ENCODE measurements around the gene NPNT. TPM values are rescaled to one million over a fixed set of nuclear protein-coding genes. Genes with fewer than 3 reads are reported as not detected.

NPNT gene
- total RNA-seq, 2 donors from 2014 or later, result 30.9 to 39.1 TPM

DNA sequence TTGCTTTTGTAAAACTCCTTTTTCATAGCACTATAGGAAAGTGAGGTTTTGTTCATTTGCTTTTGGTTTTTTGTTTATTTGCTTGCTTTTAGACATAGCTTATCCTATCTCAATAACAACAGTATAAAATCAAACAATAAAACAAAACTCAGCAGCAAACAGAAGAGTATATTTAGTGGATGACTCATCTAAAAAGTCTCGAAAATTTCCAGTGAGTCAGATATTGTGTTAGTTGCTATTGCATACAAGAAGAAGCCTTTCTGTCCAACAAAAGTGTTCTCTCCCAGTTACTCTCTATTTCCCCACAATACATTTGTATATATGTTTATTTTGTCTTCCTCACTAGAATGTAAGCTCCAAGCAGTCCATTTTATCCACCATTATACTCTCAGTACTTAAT lies 36.0 kb upstream of the NPNT start:
- intact Hi-C loops (cut with DNase I), result no loop called here
- H3K9ac ChIP-seq (ENCODE audit: low read depth in 2 of 2, low read length in 2 of 2), result no peak overlapping the region

DNA sequence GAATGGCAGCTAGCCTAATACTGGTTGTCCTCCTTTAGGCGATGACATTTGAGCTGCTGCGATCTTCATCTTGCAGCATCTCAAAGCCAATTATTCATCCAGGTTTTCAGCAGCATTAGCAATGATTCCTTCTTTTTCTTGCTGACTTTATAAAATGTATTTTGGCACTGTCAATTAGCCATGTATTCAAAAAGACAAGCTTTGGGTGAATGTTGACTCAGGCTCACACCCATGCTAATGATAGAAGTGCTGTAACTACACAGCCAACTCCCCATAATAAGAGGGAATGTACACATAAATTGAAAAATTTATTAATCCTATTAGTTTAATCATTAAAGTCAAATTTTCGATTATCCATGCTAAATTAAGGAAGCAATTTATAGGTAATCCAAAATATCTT lies 24.3 kb upstream of the NPNT start:
- intact Hi-C loops (cut with DNase I), result no loop called here
- no peak overlapping the region for H3K4me3 ChIP-seq
- DNase-seq, result no peak
- H3K9me3 ChIP-seq, result no peaks in the 10 kb centered on the region
- no peaks in the 10 kb centered on the region for H3K4me1 ChIP-seq
- no peaks in the 10 kb centered on the region for H3K27me3 ChIP-seq
- H3K27ac ChIP-seq, result no peak overlapping the region
- H3K36me3 ChIP-seq, result no peaks in the 10 kb centered on the region
- TF ChIP-seq, protein P1, sequence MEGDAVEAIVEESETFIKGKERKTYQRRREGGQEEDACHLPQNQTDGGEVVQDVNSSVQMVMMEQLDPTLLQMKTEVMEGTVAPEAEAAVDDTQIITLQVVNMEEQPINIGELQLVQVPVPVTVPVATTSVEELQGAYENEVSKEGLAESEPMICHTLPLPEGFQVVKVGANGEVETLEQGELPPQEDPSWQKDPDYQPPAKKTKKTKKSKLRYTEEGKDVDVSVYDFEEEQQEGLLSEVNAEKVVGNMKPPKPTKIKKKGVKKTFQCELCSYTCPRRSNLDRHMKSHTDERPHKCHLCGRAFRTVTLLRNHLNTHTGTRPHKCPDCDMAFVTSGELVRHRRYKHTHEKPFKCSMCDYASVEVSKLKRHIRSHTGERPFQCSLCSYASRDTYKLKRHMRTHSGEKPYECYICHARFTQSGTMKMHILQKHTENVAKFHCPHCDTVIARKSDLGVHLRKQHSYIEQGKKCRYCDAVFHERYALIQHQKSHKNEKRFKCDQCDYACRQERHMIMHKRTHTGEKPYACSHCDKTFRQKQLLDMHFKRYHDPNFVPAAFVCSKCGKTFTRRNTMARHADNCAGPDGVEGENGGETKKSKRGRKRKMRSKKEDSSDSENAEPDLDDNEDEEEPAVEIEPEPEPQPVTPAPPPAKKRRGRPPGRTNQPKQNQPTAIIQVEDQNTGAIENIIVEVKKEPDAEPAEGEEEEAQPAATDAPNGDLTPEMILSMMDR (IDR thresholded peaks at IDR 0.05), result no peak
- no peak overlapping the region for H3K9ac ChIP-seq (ENCODE audit: low read depth in 2 of 2, low read length in 2 of 2)

More for the DNA sequence above, 36.0 kb upstream of the NPNT start:
- no peaks in the 10 kb centered on the region for H3K4me1 ChIP-seq
- H3K4me3 ChIP-seq, result no peak overlapping the region
- TF ChIP-seq, protein P1 (IDR thresholded peaks at IDR 0.05), result no peak
- no peak overlapping the region for H3K27ac ChIP-seq
- H3K27me3 ChIP-seq, result no peaks in the 10 kb centered on the region
- no peak for DNase-seq
- H3K36me3 ChIP-seq, result no peaks in the 10 kb centered on the region
- H3K9me3 ChIP-seq, result no peaks in the 10 kb centered on the region

- Histone ChIP-seq H3K9ac (ENCODE audit: low read depth in 2 of 2, low read length in 2 of 2) (no peak overlapping the region), H3K27me3 (no peaks in the 10 kb centered on the region), H3K4me1 (no peaks in the 10 kb centered on the region), H3K27ac (no peak overlapping the region), H3K36me3 (no peaks in the 10 kb centered on the region), H3K9me3 (no peaks in the 10 kb centered on the region), H3K4me3 (no peak overlapping the region)
- TF ChIP-seq, protein P1 (IDR thresholded peaks at IDR 0.05), result no peak
- intact Hi-C loops (cut with DNase I), result no loop called here
- DNase-seq, result no peak
Measured at GRCh38 chr4:105871997-105872396, 23.3 kb upstream of the NPNT start.

DNA sequence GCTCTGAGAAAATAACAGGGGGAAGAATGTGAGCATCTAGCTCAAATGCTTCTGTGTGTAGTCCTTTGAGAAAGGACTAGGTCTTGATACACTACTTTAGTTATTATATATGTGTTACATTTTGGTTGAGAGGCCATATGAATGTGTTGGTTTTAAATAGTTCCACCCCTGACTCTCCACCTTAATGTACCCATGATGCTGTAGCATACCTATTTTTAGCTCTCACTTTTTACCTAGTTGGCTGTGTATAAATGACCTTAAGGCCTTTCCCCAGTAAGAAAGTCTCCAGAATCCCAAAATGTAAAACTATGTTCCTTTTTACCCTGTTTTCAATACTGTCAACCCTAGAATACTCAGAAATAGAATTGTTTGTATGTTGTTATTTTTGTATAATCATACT lies 20.0 kb upstream of the NPNT start:
- Histone ChIP-seq H3K27ac (no peak overlapping the region), H3K9ac (ENCODE audit: low read depth in 2 of 2, low read length in 2 of 2) (no peak overlapping the region), H3K9me3 (no peaks in the 10 kb centered on the region), H3K27me3 (no peaks in the 10 kb centered on the region), H3K4me3 (no peak overlapping the region), H3K36me3 (no peaks in the 10 kb centered on the region), H3K4me1 (no peaks in the 10 kb centered on the region)
- no peak for DNase-seq
- intact Hi-C loops (cut with DNase I), result no loop called here
- TF ChIP-seq, protein P1 (IDR thresholded peaks at IDR 0.05), result no peak

GRCh38 chr4:105878668-105879067 lies 16.6 kb upstream of the NPNT start:
- TF ChIP-seq, protein P1 (IDR thresholded peaks at IDR 0.05), result no peak
- intact Hi-C loops (cut with DNase I), result no loop called here
- H3K27ac ChIP-seq, result no peak overlapping the region

DNA sequence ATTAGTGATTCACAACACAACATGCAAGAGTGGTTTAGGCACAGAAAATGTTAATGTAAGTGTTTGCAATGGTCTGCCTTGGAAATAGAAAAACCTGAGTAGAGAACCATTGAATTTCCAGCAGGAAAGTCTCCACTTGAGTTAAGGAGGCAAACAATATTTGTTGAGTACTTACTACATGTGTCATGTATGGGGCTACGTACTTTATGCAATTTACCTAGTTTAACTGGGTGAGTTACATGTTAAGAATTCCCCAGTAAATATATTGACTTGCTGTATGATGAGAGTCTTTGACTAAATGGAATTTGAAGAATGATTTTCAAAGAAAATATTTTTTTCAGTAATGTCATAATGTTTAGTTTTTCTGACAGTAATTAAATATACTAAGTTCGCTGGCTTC lies 7.8 kb upstream of the NPNT start:
- Histone ChIP-seq H3K9me3 (no peaks in the 10 kb centered on the region), H3K27me3 (no peaks in the 10 kb centered on the region), H3K9ac (ENCODE audit: low read depth in 2 of 2, low read length in 2 of 2) (no peak overlapping the region), H3K4me1 (no peaks in the 10 kb centered on the region), H3K4me3 (no peak overlapping the region), H3K27ac (no peak overlapping the region), H3K36me3 (no peaks in the 10 kb centered on the region)
- intact Hi-C loops (cut with DNase I), result no loop called here
- TF ChIP-seq, protein P1 (IDR thresholded peaks at IDR 0.05), result no peak
- no peak for DNase-seq

More at GRCh38 chr4:105878668-105879067, 16.6 kb upstream of the NPNT start:
- H3K9me3 ChIP-seq, result no peaks in the 10 kb centered on the region
- no peaks in the 10 kb centered on the region for H3K36me3 ChIP-seq
- no peaks in the 10 kb centered on the region for H3K4me1 ChIP-seq
- no peak overlapping the region for H3K9ac ChIP-seq (ENCODE audit: low read depth in 2 of 2, low read length in 2 of 2)
- H3K4me3 ChIP-seq, result no peak overlapping the region
- DNase-seq, result no peak
- no peaks in the 10 kb centered on the region for H3K27me3 ChIP-seq
